OCI-LY3 (cell line): Measurements from ENCODE around the gene CHST13.

ENCODE experiments used
- CTCF ChIP-seq: fragments of 200-600, 300-600 bp; sonication (generic); IDR thresholded peaks from 2 replicates; pipeline ENCODE4 v1.5.1; 2014; ENCODE audit warnings: antibody characterized with exemption, low read length, low read depth
- EZH2phosphoT487 ChIP-seq: fragments of 200-600 bp; shearing (Covaris generic); IDR thresholded peaks from 2 replicates; pipeline ENCODE4 v1.6.1; 2018; ENCODE audit warnings: antibody characterized with exemption, mixed run types, low read depth

- TF ChIP-seq CTCF = no peak
- TF ChIP-seq EZH2phosphoT487 = no peak
Measured at GRCh38 chr3:126568776-126569342, 44.9 kb downstream of the CHST13 start.
